ENCODE results near the gene LRP1B.

LRP1B gene

GRCh38 chr2:141075753-141076152 is 1055.1 kb downstream of the LRP1B start:
- TF ChIP-seq CTCF (IDR thresholded peaks at IDR 0.05; ENCODE audit: low read depth, low read length, missing control alignments), result no peak
- no peak for DNase-seq (ENCODE audit: low read depth)
- no peak overlapping the region for H3K4me3 ChIP-seq (ENCODE audit: low read depth, low read length)

DNA sequence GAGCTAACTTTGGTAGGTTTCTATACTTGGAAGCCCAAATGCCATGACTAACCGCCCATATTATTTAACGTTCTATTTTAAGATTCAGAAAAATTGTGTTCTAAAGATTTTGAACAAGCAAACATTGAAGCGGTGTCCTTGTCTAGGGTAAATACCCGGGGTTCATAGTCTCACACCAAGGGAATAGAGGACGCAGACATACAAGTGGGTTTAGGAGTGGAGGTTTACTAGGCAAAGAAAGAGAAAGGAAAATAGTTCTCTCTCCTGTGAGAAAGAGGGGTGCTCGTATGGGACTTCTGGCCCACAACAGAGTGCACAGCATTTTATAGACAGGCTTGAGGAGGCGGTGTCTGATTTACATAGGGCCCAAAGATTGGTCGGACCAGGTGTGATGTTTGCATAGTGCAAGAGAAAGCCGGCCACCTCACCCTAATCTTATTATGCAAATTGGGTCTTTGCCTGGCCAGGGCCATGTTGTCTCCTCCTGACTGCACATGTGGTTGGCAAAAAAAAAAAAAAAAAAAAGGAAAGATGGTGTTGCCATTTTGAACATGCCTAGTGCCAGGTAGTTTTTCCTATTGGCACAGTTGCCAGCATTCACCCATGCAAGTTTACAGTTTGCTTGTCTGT is 1062.6 kb downstream of the LRP1B start:
- no peak for DNase-seq (ENCODE audit: low read depth)
- no peak for TF ChIP-seq CTCF (IDR thresholded peaks at IDR 0.05; ENCODE audit: low read depth, low read length, missing control alignments)
- no peak overlapping the region for H3K4me3 ChIP-seq (ENCODE audit: low read depth, low read length)

DNA sequence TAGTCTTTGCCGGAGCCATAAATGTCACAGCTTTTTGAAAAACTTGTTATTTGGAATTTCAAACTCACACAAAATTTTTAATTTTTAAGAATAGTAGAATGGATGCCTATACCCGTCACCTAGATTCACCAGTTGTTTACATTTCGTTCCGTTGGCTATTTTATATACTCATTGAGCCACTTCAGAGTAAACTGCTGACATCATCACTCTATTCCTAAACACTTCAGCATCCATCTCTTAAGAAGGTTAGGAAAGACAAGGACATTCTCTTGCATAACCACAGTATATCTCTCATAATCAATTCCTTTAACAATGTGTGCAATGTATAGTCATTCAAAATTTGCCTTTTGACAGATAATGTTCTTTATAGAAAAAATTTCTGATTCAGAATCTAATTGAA is 1065.8 kb downstream of the LRP1B start:
- no peak overlapping the region for H3K4me3 ChIP-seq (ENCODE audit: low read depth, low read length)

GRCh38 chr2:141063406-141063805 is 1067.4 kb downstream of the LRP1B start:
- no peak for TF ChIP-seq CTCF (IDR thresholded peaks at IDR 0.05; ENCODE audit: low read depth, low read length, missing control alignments)
- DNase-seq (ENCODE audit: low read depth), result no peak
- no peak overlapping the region for H3K4me3 ChIP-seq (ENCODE audit: low read depth, low read length)

More for the DNA sequence above, 1065.8 kb downstream of the LRP1B start:
- no peak for TF ChIP-seq CTCF (IDR thresholded peaks at IDR 0.05; ENCODE audit: low read depth, low read length, missing control alignments)
- DNase-seq (ENCODE audit: low read depth), result no peak

DNA sequence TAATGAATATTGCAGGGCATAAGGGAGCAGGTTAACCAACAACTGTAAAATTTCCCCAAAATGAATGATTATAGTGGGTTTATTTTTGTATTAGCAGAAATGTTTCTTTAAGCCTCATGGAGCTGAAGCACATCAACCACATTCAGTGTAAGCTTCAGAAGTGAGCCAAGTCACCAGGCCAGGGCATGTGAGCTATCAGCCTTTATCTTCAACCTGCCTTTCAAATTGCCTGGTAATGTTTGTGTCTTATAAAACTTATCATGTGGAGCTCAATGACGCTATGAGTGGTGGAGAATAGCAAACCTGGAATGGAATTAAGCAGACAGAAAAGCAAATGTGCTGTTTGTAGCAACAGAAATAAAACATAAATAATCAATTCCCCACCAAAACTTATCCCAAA is 1068.4 kb downstream of the LRP1B start:
- DNase-seq (ENCODE audit: low read depth), result no peak
- TF ChIP-seq CTCF (IDR thresholded peaks at IDR 0.05; ENCODE audit: low read depth, low read length, missing control alignments), result no peak
- no peak overlapping the region for H3K4me3 ChIP-seq (ENCODE audit: low read depth, low read length)

DNA sequence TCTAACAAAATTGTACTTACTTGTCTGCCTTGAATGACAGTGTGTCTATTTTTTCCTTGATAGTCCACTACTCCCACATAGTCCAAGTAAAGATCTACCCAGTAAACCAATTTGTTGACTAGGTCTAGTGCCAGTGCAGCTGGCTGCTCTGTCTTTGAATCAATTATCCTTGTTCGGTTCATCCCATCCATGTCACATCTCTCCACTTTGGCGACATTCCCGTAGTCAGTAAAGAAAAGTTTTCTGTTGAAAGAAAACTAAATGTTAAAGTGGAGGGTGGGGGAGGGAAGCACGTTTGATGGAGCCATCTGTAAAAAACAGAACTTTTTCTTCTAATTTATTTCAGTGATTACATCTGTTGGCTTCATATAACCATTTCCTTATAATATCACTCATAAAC is 1068.8 kb downstream of the LRP1B start:
- no peak overlapping the region for H3K4me3 ChIP-seq (ENCODE audit: low read depth, low read length)
- no peak for DNase-seq (ENCODE audit: low read depth)
- TF ChIP-seq CTCF (IDR thresholded peaks at IDR 0.05; ENCODE audit: low read depth, low read length, missing control alignments), result no peak

DNA sequence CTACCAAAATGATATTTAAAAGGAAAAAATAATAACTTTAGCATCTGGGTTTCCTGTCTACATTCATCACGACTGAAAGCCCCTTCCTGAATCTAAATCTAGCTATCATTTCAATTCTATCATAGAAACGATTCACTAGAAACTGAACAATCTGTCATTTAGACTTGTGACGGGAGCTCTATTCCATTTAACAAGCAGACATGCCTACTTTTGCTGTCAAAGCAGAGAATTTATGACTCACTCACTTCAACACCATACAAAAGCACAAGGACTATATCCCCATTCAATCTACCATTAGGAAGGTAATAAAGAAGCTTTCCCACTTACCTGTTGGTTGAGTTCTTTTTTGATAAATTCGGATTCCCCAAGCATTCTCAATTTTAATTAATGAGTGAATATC is 1072.3 kb downstream of the LRP1B start:
- TF ChIP-seq CTCF (IDR thresholded peaks at IDR 0.05; ENCODE audit: low read depth, low read length, missing control alignments), result no peak
- H3K4me3 ChIP-seq (ENCODE audit: low read depth, low read length), result no peak overlapping the region
- no peak for DNase-seq (ENCODE audit: low read depth)

Data from GM12864 (cell line).